Endothelial cell (in vitro differentiated cells): ENCODE measurements around the gene KISS1. TPM values are rescaled to one million over a fixed set of nuclear protein-coding genes. Genes with fewer than 3 reads are reported as not detected.
A peak's percentile ranks its signal among the peaks of the same experiment; 100 is the strongest.

Experiments
- DNase-seq: peaks from one replicate; pipeline ENCODE4 v3.0.0; 2021; ENCODE audit warnings: low spot score
- H3K27ac Mint-ChIP-seq: one replicate; pipeline ENCODE4 v1.8.0; 2021; ENCODE audit warnings: mixed read lengths, inconsistent platforms; ENCODE audit not compliant: unreplicated experiment
- H3K27me3 Mint-ChIP-seq: one replicate; pipeline ENCODE4 v1.8.0; 2021; ENCODE audit warnings: mild to moderate bottlenecking, moderate library complexity, mixed read lengths, inconsistent platforms; ENCODE audit not compliant: unreplicated experiment
- H3K36me3 Mint-ChIP-seq: one replicate; pipeline ENCODE4 v1.8.0; 2021; ENCODE audit warnings: mild to moderate bottlenecking, low read depth, mixed read lengths, inconsistent platforms; ENCODE audit not compliant: unreplicated experiment
- H3K4me1 Mint-ChIP-seq: one replicate; pipeline ENCODE4 v1.8.0; 2021; ENCODE audit warnings: mild to moderate bottlenecking, mixed read lengths, inconsistent platforms; ENCODE audit not compliant: unreplicated experiment
- H3K4me3 Mint-ChIP-seq: one replicate; pipeline ENCODE4 v1.8.0; 2021; ENCODE audit warnings: mild to moderate bottlenecking, mixed read lengths, inconsistent platforms; ENCODE audit not compliant: unreplicated experiment
- H3K9me3 Mint-ChIP-seq: one replicate; pipeline ENCODE4 v1.8.0; 2021; ENCODE audit warnings: mixed read lengths, inconsistent platforms; ENCODE audit not compliant: unreplicated experiment
- CTCF ChIP-seq: fragments of 200-600 bp; sonication (generic); IDR thresholded peaks from one replicate; pipeline ENCODE4 v1.5.0; 2021; ENCODE audit warnings: antibody characterized with exemption; ENCODE audit not compliant: unreplicated experiment
- total RNA-seq: library from RNA; stranded (reverse); fragmentation: NEBNext Ultra II Directional; extraction: Animal tissue kit (Norgen Biotek cat#: 25700); gene quantifications from one replicate; pipeline ENCODE4 v1.2.1, GENCODE V29; 2021; ENCODE audit not compliant: unreplicated experiment

The KISS1 gene
- total RNA-seq, 1 donor from 2014 or later: not detected

- no peak for TF ChIP-seq CTCF
- Mint-ChIP-seq H3K4me1 (peaks cover 16% of the 10 kb centered on the region), H3K4me3 (no peak overlapping the region), H3K27ac (peak overlapping the region; percentile 61), H3K27me3 (peaks cover 16% of the 10 kb centered on the region), H3K9me3 (no peaks in the 10 kb centered on the region), H3K36me3 (no peaks in the 10 kb centered on the region)
- DNase-seq: peak; percentile 21
Observed at GRCh38 chr1:204198348-204199340, 2.4 kb upstream of the KISS1 start.

GRCh38 chr1:204197068-204197467 is 777 bp upstream of the KISS1 start:
- H3K4me3 Mint-ChIP-seq: no peak overlapping the region
- H3K4me1 Mint-ChIP-seq: peaks cover 12% of the 10 kb centered on the region
- no peaks in the 10 kb centered on the region for H3K9me3 Mint-ChIP-seq
- no peaks in the 10 kb centered on the region for H3K36me3 Mint-ChIP-seq
- peaks cover 21% of the 10 kb centered on the region for H3K27me3 Mint-ChIP-seq
- H3K27ac Mint-ChIP-seq: no peak overlapping the region
- TF ChIP-seq CTCF: no peak
- no peak for DNase-seq

- no peak overlapping the region for H3K4me3 Mint-ChIP-seq
- no peak for TF ChIP-seq CTCF
Observed at GRCh38 chr1:204194771-204195170, 1.5 kb downstream of the KISS1 start.

GRCh38 chr1:204194080-204194479 is 2.2 kb downstream of the KISS1 start:
- Mint-ChIP-seq H3K36me3 (no peaks in the 10 kb centered on the region), H3K4me1 (peaks cover 12% of the 10 kb centered on the region), H3K9me3 (no peaks in the 10 kb centered on the region), H3K27ac (no peak overlapping the region), H3K4me3 (no peak overlapping the region), H3K27me3 (peaks cover 22% of the 10 kb centered on the region)
- TF ChIP-seq CTCF: no peak
- DNase-seq: no peak

More at GRCh38 chr1:204194771-204195170, 1.5 kb downstream of the KISS1 start:
- Mint-ChIP-seq H3K27ac (peak overlapping the region; percentile 4), H3K27me3 (peaks cover 19% of the 10 kb centered on the region), H3K4me1 (peaks cover 12% of the 10 kb centered on the region), H3K36me3 (no peaks in the 10 kb centered on the region), H3K9me3 (no peaks in the 10 kb centered on the region)
- DNase-seq: no peak
